ENCODE results near the gene CD276. TPM values are rescaled to one million over a fixed set of nuclear protein-coding genes. Genes with fewer than 3 reads are reported as not detected.

Gene CD276
- total RNA-seq, 1 donor from 2014 or later = 84.3 TPM

DNA sequence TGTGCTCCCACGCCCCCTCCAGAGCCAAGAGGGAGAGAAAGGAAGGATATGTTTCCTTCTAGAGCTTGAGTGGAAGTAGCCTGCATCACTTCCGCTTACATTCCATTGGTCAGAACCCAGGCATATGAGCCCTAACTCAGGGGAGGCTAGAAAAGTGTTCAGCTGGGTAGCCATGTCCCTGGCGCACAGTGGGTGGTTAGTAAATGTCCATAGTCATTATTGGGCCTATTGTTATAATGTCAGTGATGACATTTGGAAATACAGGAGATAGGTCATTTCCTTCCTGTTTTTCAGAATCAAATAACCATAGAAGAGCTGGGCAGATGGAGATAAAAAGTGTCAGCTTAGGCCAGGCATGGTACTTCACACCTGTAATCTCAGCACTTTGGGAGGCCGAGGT lies 27.3 kb downstream of the CD276 start:
- intact Hi-C loops (cut with DNase I) = no loop called here
- Histone ChIP-seq H3K27ac (no peak overlapping the region), H3K4me1 (no peaks in the 10 kb centered on the region), H3K36me3 (peaks cover 55 to 60% of the 10 kb centered on the region in 2 donors), H3K4me3 (no peak overlapping the region), H3K9me3 (no peaks in the 10 kb centered on the region), H3K27me3 (no peaks in the 10 kb centered on the region)
- DNase-seq (ENCODE audit: low spot score in 2 of 2) = no peak
- TF ChIP-seq, protein P1, sequence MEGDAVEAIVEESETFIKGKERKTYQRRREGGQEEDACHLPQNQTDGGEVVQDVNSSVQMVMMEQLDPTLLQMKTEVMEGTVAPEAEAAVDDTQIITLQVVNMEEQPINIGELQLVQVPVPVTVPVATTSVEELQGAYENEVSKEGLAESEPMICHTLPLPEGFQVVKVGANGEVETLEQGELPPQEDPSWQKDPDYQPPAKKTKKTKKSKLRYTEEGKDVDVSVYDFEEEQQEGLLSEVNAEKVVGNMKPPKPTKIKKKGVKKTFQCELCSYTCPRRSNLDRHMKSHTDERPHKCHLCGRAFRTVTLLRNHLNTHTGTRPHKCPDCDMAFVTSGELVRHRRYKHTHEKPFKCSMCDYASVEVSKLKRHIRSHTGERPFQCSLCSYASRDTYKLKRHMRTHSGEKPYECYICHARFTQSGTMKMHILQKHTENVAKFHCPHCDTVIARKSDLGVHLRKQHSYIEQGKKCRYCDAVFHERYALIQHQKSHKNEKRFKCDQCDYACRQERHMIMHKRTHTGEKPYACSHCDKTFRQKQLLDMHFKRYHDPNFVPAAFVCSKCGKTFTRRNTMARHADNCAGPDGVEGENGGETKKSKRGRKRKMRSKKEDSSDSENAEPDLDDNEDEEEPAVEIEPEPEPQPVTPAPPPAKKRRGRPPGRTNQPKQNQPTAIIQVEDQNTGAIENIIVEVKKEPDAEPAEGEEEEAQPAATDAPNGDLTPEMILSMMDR (IDR thresholded peaks at IDR 0.05) = no peak

GRCh38 chr15:73712107-73712506 lies 27.9 kb downstream of the CD276 start:
- Histone ChIP-seq H3K4me3 (no peak overlapping the region), H3K9me3 (no peaks in the 10 kb centered on the region), H3K36me3 (peaks cover 50 to 54% of the 10 kb centered on the region in 2 donors), H3K27ac (no peak overlapping the region), H3K27me3 (no peaks in the 10 kb centered on the region), H3K4me1 (no peaks in the 10 kb centered on the region)
- intact Hi-C loops (cut with DNase I) = no loop called here
- TF ChIP-seq, protein P1 (IDR thresholded peaks at IDR 0.05) = no peak
- no peak for DNase-seq (ENCODE audit: low spot score in 2 of 2)

DNA sequence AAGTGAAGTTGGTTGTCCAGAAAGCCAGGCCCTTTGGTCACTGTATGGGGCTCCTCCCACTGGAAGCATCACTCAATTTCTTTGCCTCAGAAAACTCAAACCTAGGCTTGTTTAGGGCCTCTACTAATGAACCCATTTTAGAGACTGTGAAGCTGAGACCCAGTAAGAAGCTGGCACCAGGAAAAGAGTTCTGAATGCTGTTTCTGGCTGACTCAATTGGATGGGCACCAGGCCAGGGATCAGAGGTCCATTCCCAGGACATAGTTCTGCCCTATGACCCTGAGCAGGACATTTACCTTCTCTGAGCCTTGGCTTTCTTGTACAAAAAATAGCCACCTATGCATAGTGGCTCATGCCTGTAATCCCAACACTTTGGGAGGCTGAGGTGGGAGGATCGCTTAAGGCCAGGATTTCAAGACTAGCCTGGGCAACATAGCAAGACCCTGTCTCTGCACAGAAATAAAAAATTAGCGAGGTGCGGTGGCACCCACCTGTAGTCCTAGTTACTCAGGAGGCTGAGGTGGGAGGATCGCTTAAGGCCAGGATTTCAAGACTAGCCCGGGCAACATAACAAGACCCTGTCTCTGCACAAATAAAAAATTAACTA lies 30.6 kb downstream of the CD276 start:
- no peaks in the 10 kb centered on the region for H3K4me1 ChIP-seq
- peaks cover 23 to 33% of the 10 kb centered on the region in 2 donors for H3K36me3 ChIP-seq
- no peaks in the 10 kb centered on the region for H3K9me3 ChIP-seq
- intact Hi-C loops (cut with DNase I) = no loop called here
- H3K27ac ChIP-seq = no peak overlapping the region
- no peak overlapping the region for H3K4me3 ChIP-seq
- DNase-seq (ENCODE audit: low spot score in 2 of 2) = no peak
- H3K27me3 ChIP-seq = no peaks in the 10 kb centered on the region
- TF ChIP-seq, protein P1 (IDR thresholded peaks at IDR 0.05) = no peak

DNA sequence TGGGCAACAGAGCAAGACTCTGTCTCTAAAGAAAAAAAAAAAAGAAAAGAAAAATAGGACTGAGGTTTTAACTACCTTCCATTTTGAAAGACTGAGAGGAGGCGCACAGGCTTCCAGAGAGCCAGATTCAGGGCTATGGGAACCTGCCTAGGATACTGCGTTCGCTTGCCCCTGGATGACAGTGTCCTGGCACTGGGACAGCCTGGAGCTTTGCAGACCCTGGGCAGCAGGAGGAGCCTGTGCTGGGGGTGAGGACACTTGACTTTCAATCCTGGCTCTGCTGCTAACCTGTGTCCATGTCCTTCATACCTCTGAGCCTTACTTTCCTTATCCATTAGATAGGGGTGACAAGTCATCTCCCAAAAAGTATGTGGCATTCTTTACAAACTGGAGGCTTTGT lies 31.2 kb downstream of the CD276 start:
- H3K27ac ChIP-seq = no peak overlapping the region
- H3K36me3 ChIP-seq = peaks cover 22 to 28% of the 10 kb centered on the region in 2 donors
- no peaks in the 10 kb centered on the region for H3K4me1 ChIP-seq
- TF ChIP-seq, protein P1 (IDR thresholded peaks at IDR 0.05) = no peak
- H3K27me3 ChIP-seq = no peaks in the 10 kb centered on the region
- no peak for DNase-seq (ENCODE audit: low spot score in 2 of 2)
- H3K4me3 ChIP-seq = no peak overlapping the region
- H3K9me3 ChIP-seq = no peaks in the 10 kb centered on the region
- intact Hi-C loops (cut with DNase I) = no loop called here

- Histone ChIP-seq H3K27ac (no peak overlapping the region), H3K27me3 (no peaks in the 10 kb centered on the region), H3K9me3 (no peaks in the 10 kb centered on the region), H3K36me3 (peaks cover 13 to 23% of the 10 kb centered on the region in 2 donors), H3K4me1 (no peaks in the 10 kb centered on the region), H3K4me3 (no peak overlapping the region)
- intact Hi-C loops (cut with DNase I) = no loop called here
- no peak for DNase-seq (ENCODE audit: low spot score in 2 of 2)
- TF ChIP-seq, protein P1 (IDR thresholded peaks at IDR 0.05) = no peak
These were observed 32.2 kb downstream of the CD276 start for GRCh38 chr15:73716417-73716816.

DNA sequence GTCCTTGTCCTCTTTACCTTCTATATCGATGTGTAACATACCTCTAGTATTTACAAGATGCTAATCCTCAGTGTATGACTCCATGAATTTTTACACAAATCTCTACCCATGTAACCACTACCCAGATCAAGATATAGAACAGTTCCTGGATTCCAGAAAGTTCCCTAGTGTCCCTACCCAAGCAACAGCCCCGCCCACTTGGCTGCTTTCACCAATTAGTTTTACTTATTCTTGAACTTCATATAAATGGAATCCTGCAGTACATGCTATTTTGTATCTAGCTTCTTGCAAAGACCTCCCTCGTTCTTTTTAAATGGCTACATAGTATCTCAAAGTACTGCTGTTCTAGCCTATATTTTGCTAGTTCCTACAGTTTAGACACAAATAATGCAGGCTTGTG lies 33.0 kb downstream of the CD276 start:
- no peaks in the 10 kb centered on the region for H3K4me1 ChIP-seq
- H3K27me3 ChIP-seq = no peaks in the 10 kb centered on the region
- H3K9me3 ChIP-seq = no peaks in the 10 kb centered on the region
- no peak overlapping the region for H3K4me3 ChIP-seq
- no peak for DNase-seq (ENCODE audit: low spot score in 2 of 2)
- intact Hi-C loops (cut with DNase I) = no loop called here
- H3K36me3 ChIP-seq = peaks cover 12 to 19% of the 10 kb centered on the region in 2 donors
- no peak overlapping the region for H3K27ac ChIP-seq
- TF ChIP-seq, protein P1 (IDR thresholded peaks at IDR 0.05) = no peak
